Measurements from ENCODE around the gene ELK4. TPM values are rescaled to one million over a fixed set of nuclear protein-coding genes. Genes with fewer than 3 reads are reported as not detected.

ELK4 gene
- total and polyA plus RNA-seq, 2 donors (not counting 3 experiments of a cell fraction or from before 2014, with no cell fraction given) = 8.7 to 107 TPM

- no TSS peak for BruUV-seq (replicated peaks)
- intact Hi-C loops (cut with micrococcal nuclease) = loop anchor here (10.0 kb wide), 1 partner anchor 60 kb away; no protein-coding TSS in a partner anchor
- Histone ChIP-seq H4K20me1 (replicated peaks; ENCODE audit: control insufficient read depth, extremely low read depth, insufficient read depth, low read length) (no peaks in the 10 kb centered on the region), H3K36me3 (ENCODE audit: control insufficient read depth in 2 of 2, extremely low read depth in 1 of 2, insufficient read depth in 2 of 2, low read length in 2 of 2) (no peaks in the 10 kb centered on the region), H3K9me1 (replicated peaks; ENCODE audit: control insufficient read depth, extremely low read depth, insufficient read depth, low read length) (no peaks in the 10 kb centered on the region), H3K79me2 (ENCODE audit: control insufficient read depth, insufficient read depth, low read length) (no peaks in the 10 kb centered on the region), H2AFZ (ENCODE audit: low read depth, low read length) (no peak overlapping the region), H3K4me3 (replicated peaks in 1 of 3; ENCODE audit: insufficient read depth in 1 of 3, low read depth in 1 of 3, low read length in 3 of 3) (no peak overlapping the region), H3K9me3 (replicated peaks; ENCODE audit: control insufficient read depth, insufficient read depth, low read length) (no peaks in the 10 kb centered on the region), H3K4me2 (ENCODE audit: insufficient read depth, low read length) (no peak overlapping the region), H3K4me1 (ENCODE audit: control insufficient read depth, extremely low read depth, insufficient read depth, low read length) (peaks cover 19% of the 10 kb centered on the region), H3K9ac (replicated peaks; ENCODE audit: extremely low read depth, insufficient read depth, low read length) (no peak overlapping the region), H3K27me3 (ENCODE audit: control insufficient read depth in 2 of 2, insufficient read depth in 2 of 2, low read length in 2 of 2) (no peaks in the 10 kb centered on the region), H3K27ac (ENCODE audit: insufficient read depth, low read depth, low read length) (no peak overlapping the region)
- ChIA-PET CTCF (interaction anchor here (1.0 to 5.1 kb wide), 4 partner anchors 41 to 74 kb away, joined by 6 to 23 read pairs (median 10); partner anchors contain the start of gene ELK4), POLR2A (no interaction called here)
- DNase-seq (ENCODE audit: low read depth, low spot score) (no peak), FAIRE-seq (no peak)
- TF ChIP-seq CTCF (IDR thresholded peaks at IDR 0.05; ENCODE audit: extremely low read depth in 1 of 2, insufficient read depth in 1 of 2, low read depth in 1 of 2, low read length in 2 of 2) = peak; percentile 42 to 43
- no peak for TF ChIP-seq EZH2 (IDR thresholded peaks at IDR 0.05; ENCODE audit: borderline replicate concordance, low read depth, low read length, severe bottlenecking)
- TF ChIP-seq, protein P1, sequence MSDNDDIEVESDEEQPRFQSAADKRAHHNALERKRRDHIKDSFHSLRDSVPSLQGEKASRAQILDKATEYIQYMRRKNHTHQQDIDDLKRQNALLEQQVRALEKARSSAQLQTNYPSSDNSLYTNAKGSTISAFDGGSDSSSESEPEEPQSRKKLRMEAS (IDR thresholded peaks at IDR 0.05; ENCODE audit: insufficient read depth, insufficient read length) = no peak
- dilution Hi-C loops (cut with MboI; ENCODE audit: extremely low pct_ligation_motif_present, low sequenced_read_pairs) = no loop called here
These were observed 47.1 kb downstream of the ELK4 start for GRCh38 chr1:205584732-205585131.

GRCh38 chr1:205583461-205584130, 48.2 kb downstream of the ELK4 start:
- Histone ChIP-seq H3K4me2 (ENCODE audit: insufficient read depth, low read length) (no peak overlapping the region), H3K9ac (replicated peaks; ENCODE audit: extremely low read depth, insufficient read depth, low read length) (no peak overlapping the region), H3K9me1 (replicated peaks; ENCODE audit: control insufficient read depth, extremely low read depth, insufficient read depth, low read length) (no peaks in the 10 kb centered on the region), H3K27ac (ENCODE audit: insufficient read depth, low read depth, low read length) (no peak overlapping the region), H2AFZ (ENCODE audit: low read depth, low read length) (no peak overlapping the region), H3K79me2 (ENCODE audit: control insufficient read depth, insufficient read depth, low read length) (no peaks in the 10 kb centered on the region), H3K4me3 (replicated peaks in 1 of 3; ENCODE audit: insufficient read depth in 1 of 3, low read depth in 1 of 3, low read length in 3 of 3) (no peak overlapping the region), H3K36me3 (ENCODE audit: control insufficient read depth in 2 of 2, extremely low read depth in 1 of 2, insufficient read depth in 2 of 2, low read length in 2 of 2) (no peaks in the 10 kb centered on the region), H3K4me1 (ENCODE audit: control insufficient read depth, extremely low read depth, insufficient read depth, low read length) (peaks cover 19% of the 10 kb centered on the region), H3K9me3 (replicated peaks; ENCODE audit: control insufficient read depth, insufficient read depth, low read length) (no peaks in the 10 kb centered on the region), H3K27me3 (ENCODE audit: control insufficient read depth in 2 of 2, insufficient read depth in 2 of 2, low read length in 2 of 2) (peaks cover 0 to 5% of the 10 kb centered on the region in 2 experiments), H4K20me1 (replicated peaks; ENCODE audit: control insufficient read depth, extremely low read depth, insufficient read depth, low read length) (no peaks in the 10 kb centered on the region)
- ChIA-PET POLR2A (interaction anchor here (0.7 kb wide), 1 partner anchor 40 kb away, joined by 4 read pairs; no protein-coding TSS in a partner anchor), CTCF (interaction anchor here (1.2 to 5.1 kb wide), 10 partner anchors 8 to 96 kb away, joined by 3 to 23 read pairs (median 6); partner anchors contain the start of gene ELK4)
- intact Hi-C loops (cut with micrococcal nuclease) = loop anchor here (10.0 kb wide), 1 partner anchor 59 kb away; no protein-coding TSS in a partner anchor
- no peak for FAIRE-seq
- no peak for TF ChIP-seq POLR2AphosphoS5 (IDR thresholded peaks at IDR 0.05; ENCODE audit: insufficient read depth, low read depth, low read length)
- TF ChIP-seq, protein P1 (IDR thresholded peaks at IDR 0.05; ENCODE audit: insufficient read depth, insufficient read length) = no peak
- no peak for TF ChIP-seq MYC (IDR thresholded peaks at IDR 0.05; ENCODE audit: low read depth, low read length)
- TF ChIP-seq CTCF (IDR thresholded peaks at IDR 0.05; ENCODE audit: extremely low read depth in 1 of 2, insufficient read depth in 1 of 2, low read depth in 1 of 2, low read length in 2 of 2) = no peak
- no peak for TF ChIP-seq JUN (IDR thresholded peaks at IDR 0.05; ENCODE audit: borderline replicate concordance, insufficient read depth, insufficient read length, low read depth)
- no TSS peak for BruUV-seq (replicated peaks)
- DNase-seq (ENCODE audit: low read depth, low spot score) = no peak
- dilution Hi-C loops (cut with MboI; ENCODE audit: extremely low pct_ligation_motif_present, low sequenced_read_pairs) = no loop called here
